ENCODE results near the gene TRABD2B.

DNA sequence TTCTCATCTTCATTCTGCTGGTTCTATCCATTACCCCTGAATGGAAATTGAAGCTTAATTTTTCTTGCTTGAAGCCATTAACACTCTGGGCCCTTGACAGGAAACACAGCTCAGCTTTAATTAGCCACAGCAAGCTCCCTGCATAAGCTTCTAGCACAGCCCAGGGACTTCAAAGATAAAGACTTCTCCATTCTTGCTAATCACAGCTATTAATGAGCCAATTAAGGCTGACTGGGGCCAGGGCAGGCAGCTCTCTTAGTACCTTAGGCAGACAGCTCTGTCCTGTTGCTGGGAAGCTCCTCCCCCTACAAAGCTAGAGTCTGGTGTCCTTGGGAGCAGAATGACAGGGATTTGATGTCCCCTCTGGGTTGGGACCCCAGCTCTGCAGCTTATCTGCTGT is 27.9 kb upstream of the TRABD2B start:
- TF ChIP-seq, protein P1, sequence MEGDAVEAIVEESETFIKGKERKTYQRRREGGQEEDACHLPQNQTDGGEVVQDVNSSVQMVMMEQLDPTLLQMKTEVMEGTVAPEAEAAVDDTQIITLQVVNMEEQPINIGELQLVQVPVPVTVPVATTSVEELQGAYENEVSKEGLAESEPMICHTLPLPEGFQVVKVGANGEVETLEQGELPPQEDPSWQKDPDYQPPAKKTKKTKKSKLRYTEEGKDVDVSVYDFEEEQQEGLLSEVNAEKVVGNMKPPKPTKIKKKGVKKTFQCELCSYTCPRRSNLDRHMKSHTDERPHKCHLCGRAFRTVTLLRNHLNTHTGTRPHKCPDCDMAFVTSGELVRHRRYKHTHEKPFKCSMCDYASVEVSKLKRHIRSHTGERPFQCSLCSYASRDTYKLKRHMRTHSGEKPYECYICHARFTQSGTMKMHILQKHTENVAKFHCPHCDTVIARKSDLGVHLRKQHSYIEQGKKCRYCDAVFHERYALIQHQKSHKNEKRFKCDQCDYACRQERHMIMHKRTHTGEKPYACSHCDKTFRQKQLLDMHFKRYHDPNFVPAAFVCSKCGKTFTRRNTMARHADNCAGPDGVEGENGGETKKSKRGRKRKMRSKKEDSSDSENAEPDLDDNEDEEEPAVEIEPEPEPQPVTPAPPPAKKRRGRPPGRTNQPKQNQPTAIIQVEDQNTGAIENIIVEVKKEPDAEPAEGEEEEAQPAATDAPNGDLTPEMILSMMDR (conservative IDR thresholded peaks at IDR 0.05; ENCODE audit: low read depth in 2 of 2): no peak
- TF ChIP-seq STAT1 (IDR thresholded peaks at IDR 0.05; ENCODE audit: unreplicated experiment) (no peak), CREB1 (CRISPR knock-in tag; IDR thresholded peaks at IDR 0.05; ENCODE audit: low read depth) (no peak), JUNB (IDR thresholded peaks at IDR 0.05; ENCODE audit: unreplicated experiment) (no peak), POLR2AphosphoS5 (IDR thresholded peaks at IDR 0.05; ENCODE audit: low read depth) (no peak), EZH2 (IDR thresholded peaks at IDR 0.05; ENCODE audit: low read depth, unreplicated experiment) (no peak), EZH2phosphoT487 (IDR thresholded peaks at IDR 0.05; ENCODE audit: unreplicated experiment) (no peak), NANOG (IDR thresholded peaks at IDR 0.05; ENCODE audit: borderline replicate concordance) (no peak), ZNF331 (CRISPR knock-in tag; IDR thresholded peaks at IDR 0.05; ENCODE audit: low read depth) (no peak)
- TF ChIP-seq, protein P2, sequence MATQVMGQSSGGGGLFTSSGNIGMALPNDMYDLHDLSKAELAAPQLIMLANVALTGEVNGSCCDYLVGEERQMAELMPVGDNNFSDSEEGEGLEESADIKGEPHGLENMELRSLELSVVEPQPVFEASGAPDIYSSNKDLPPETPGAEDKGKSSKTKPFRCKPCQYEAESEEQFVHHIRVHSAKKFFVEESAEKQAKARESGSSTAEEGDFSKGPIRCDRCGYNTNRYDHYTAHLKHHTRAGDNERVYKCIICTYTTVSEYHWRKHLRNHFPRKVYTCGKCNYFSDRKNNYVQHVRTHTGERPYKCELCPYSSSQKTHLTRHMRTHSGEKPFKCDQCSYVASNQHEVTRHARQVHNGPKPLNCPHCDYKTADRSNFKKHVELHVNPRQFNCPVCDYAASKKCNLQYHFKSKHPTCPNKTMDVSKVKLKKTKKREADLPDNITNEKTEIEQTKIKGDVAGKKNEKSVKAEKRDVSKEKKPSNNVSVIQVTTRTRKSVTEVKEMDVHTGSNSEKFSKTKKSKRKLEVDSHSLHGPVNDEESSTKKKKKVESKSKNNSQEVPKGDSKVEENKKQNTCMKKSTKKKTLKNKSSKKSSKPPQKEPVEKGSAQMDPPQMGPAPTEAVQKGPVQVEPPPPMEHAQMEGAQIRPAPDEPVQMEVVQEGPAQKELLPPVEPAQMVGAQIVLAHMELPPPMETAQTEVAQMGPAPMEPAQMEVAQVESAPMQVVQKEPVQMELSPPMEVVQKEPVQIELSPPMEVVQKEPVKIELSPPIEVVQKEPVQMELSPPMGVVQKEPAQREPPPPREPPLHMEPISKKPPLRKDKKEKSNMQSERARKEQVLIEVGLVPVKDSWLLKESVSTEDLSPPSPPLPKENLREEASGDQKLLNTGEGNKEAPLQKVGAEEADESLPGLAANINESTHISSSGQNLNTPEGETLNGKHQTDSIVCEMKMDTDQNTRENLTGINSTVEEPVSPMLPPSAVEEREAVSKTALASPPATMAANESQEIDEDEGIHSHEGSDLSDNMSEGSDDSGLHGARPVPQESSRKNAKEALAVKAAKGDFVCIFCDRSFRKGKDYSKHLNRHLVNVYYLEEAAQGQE (IDR thresholded peaks at IDR 0.05; ENCODE audit: unreplicated experiment): no peak
